Retinal pigment epithelial cell (primary cell): ENCODE data around the gene NCMAP.
A peak's percentile ranks its signal among the peaks of the same experiment; 100 is the strongest.

Experiments used
- DNase-seq: peaks from one replicate; pipeline ENCODE4 v3.0.0-alpha.2; 2010; ENCODE audit warnings: low read depth
- H3K4me3 ChIP-seq: 2 replicates; pipeline ENCODE4 v1.5.1; 2011; ENCODE audit warnings: mild to moderate bottlenecking, low read length, control low read depth, moderate library complexity
- TF ChIP-seq, protein P1 (sequence below): conservative IDR thresholded peaks from 2 replicates; pipeline ENCODE4 v1.5.1; 2011; ENCODE audit warnings: low read depth, low read length, control low read depth, inconsistent platforms

NCMAP gene

DNA sequence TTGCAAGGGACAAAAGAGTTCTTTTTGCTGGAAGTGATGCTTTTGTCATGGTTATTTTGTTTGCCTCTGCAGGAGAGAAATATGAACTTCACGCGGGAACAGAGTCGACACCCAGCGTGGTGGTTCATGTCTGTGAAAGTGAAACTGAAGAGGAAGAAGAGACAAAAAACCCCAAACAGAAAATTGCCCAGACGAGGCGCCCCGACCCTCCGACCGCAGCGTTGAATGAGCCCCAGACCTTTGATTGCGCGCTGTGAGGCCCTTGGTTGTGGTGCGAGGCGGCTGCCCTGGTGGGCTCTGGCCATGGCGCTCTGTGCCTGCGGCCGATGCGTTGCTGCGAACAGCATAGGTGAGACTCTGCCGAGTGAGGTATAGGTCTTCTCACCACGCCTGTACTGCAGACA, 20.9 kb upstream of the NCMAP start:
- no peak overlapping the region for H3K4me3 ChIP-seq
- DNase-seq, result no peak
- TF ChIP-seq, protein P1, sequence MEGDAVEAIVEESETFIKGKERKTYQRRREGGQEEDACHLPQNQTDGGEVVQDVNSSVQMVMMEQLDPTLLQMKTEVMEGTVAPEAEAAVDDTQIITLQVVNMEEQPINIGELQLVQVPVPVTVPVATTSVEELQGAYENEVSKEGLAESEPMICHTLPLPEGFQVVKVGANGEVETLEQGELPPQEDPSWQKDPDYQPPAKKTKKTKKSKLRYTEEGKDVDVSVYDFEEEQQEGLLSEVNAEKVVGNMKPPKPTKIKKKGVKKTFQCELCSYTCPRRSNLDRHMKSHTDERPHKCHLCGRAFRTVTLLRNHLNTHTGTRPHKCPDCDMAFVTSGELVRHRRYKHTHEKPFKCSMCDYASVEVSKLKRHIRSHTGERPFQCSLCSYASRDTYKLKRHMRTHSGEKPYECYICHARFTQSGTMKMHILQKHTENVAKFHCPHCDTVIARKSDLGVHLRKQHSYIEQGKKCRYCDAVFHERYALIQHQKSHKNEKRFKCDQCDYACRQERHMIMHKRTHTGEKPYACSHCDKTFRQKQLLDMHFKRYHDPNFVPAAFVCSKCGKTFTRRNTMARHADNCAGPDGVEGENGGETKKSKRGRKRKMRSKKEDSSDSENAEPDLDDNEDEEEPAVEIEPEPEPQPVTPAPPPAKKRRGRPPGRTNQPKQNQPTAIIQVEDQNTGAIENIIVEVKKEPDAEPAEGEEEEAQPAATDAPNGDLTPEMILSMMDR, result no peak

DNA sequence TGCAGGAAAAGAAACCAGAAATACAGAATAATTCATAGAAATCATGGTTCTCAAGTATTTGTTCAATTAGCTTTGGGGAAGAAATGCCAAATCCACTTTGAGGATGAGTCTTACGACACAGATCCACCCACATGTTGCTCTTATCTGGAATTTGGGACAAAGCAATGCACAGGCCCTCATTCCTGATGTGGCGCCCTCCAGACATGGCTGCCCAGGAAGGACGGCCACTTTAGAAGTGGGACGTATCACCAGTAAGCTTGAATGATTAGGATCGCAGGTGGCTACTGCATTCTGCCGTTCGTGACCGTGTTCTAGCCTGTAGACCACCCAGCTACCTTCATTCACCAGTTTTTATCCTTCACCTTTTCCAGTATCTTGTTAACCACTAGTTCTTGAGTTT, 20.1 kb upstream of the NCMAP start:
- no peak for DNase-seq
- TF ChIP-seq, protein P1, result no peak
- H3K4me3 ChIP-seq, result no peak overlapping the region

DNA sequence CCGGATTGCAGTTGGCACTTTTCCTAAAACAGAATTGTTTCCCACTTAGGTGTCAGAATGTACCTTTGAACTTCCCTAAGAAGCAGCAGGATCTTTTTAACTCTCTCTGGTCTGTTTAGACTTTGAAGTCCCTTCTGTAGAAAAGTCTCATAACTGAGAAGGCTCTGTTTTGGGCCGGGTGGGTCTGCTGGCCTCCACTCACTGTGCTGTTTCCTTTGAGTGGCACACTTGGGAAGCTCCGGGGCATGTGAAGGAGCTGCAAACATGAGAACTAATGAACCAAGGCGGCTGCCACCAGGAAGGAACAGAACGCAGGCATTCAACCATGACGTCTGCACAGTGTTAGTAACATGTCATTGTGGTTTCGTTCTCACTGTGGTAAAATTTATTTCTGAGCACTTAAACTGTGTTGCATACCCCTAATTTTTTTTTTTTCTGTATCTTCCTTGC, 19.5 kb upstream of the NCMAP start:
- TF ChIP-seq, protein P1, result no peak
- no peak for DNase-seq
- no peak overlapping the region for H3K4me3 ChIP-seq

DNA sequence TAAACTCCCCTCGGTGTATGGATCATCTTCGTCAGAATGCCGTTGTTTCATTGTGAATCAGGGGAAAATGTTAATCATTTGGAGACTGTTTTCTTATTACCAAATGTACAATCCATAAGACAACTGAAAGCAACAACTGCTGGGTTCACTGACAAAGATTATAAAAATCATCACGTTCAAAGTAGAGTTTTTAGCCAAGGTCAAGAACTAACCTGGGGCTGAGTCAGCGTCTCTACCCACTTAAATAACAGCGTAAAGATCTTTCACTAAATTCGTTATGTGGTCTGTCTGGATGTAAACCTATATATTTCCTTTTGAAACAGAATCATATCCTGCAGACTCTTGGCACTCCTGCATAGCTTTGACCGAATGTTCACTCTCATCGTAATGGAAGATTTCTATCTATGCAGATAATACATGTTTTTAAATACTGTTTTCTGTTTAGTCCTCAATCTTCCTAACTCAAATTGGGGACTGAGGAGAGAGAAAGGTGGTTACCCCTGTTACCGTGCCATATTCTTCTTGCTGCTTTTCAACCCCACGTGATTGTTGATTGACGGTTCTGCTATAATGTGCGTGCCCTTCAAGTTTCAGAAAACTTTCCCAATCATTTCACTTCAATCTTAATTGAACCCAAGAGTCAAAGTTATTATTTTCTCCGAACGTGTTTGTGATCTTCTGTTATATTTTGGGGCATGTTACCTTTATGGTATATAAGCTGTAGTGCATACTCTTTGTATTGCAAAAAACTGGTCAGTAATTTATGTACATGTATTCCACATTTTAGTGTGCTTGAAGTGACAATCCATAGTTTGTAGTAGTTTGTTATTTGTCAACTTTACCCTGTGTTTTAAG, 15.6 kb upstream of the NCMAP start:
- DNase-seq, result no peak
- no peak overlapping the region for H3K4me3 ChIP-seq
- TF ChIP-seq, protein P1, result no peak

DNA sequence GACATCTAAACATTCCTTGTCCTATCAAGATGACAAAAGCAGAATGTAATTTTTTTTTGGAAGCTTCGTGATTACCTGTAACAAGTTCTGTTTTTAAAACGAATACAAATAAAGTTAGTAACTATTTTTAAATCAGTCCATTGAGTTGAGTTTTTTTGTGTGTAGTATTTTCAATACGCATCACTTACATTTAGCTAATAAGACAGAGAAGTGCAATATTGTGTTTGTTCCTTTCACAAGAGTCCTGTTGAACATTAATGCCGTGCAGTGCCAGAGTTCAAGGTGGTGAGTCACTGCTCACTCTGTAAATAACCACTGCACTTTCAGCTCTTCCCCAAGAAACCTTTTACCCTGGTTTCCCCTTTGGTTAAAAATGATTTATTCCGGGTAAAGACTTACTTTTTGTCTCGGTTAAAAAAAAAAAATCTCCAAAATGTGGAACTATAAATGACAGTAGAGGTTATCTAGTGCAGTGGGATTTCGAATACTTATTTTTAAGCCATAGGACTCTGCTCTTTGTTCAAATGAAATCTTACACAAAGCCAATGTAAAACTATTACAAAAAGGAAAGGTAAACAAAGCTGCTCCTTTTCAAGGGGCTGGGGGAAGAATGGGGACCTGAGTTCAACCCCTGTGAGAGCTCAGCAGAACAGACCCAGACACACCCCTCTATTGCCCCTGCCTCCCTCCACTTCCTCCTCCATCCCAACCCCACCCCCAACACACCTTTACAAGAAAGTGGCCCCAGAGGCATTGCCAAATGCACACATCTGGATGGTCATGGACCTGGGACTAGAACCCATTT, 14.8 kb upstream of the NCMAP start:
- H3K4me3 ChIP-seq, result no peak overlapping the region
- TF ChIP-seq, protein P1, result no peak
- peak; percentile 42 for DNase-seq

DNA sequence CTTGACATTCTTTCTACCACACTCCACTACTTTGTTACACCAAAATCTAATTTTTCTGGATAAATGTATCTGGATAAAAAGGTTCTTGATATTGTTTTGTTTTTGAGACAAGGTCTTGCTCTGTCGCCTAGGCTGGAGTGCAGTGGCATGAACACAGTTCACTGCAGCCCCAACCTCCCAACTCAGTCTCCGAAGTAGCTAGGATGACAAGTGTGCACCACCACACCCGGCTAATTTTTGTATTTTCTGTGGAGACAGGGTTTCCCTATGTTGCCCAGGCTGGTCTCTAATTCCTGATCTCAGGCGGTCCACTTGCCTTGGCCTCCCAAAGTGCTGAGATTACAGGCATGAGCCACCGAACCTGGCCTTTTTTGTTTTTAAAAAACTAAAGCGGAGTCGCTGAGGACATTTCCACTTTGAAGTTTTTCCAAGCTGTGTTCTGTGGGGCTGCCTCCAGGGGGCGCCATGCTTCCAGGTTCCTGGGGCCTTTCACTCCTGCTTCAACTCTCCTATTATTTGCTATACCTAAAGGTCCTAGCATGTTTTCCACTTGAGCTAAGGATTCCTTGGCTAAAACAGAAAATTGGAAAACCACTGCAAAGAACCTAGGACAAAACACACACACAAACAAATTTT, 14.1 kb upstream of the NCMAP start:
- TF ChIP-seq, protein P1, result peak; percentile 55
- no peak overlapping the region for H3K4me3 ChIP-seq
- DNase-seq, result no peak
